Esophagus squamous epithelium (tissue), 4 donors: ENCODE data around the gene KMT2C.
"Not testable (repeated sequence)": the region's sequence is repeated elsewhere in the genome, so short reads cannot be mapped to it uniquely, and the experiment has no call there.

Experiments
- POLR2A ChIP-seq, 4 donors: fragments of 450-650 bp; IDR thresholded peaks; one replicate each; pipeline ENCODE4 v1.6.1; 2017; ENCODE audit warnings: antibody characterized with exemption in 4 of 4, mild to moderate bottlenecking in 4 of 4, moderate library complexity in 3 of 4
- TF ChIP-seq, protein P1 (sequence below), 6 experiments: fragments of 450-650 bp in 4 of 6; fragments of 200-600 bp in 2 of 6; sonication (generic) in 2 of 6; IDR thresholded peaks; one replicate each; pipeline ENCODE4 v1.5.1; 2016 to 2019; ENCODE audit warnings: antibody characterized with exemption in 6 of 6, mild to moderate bottlenecking in 4 of 6, moderate library complexity in 4 of 6

- TF ChIP-seq, protein P1, sequence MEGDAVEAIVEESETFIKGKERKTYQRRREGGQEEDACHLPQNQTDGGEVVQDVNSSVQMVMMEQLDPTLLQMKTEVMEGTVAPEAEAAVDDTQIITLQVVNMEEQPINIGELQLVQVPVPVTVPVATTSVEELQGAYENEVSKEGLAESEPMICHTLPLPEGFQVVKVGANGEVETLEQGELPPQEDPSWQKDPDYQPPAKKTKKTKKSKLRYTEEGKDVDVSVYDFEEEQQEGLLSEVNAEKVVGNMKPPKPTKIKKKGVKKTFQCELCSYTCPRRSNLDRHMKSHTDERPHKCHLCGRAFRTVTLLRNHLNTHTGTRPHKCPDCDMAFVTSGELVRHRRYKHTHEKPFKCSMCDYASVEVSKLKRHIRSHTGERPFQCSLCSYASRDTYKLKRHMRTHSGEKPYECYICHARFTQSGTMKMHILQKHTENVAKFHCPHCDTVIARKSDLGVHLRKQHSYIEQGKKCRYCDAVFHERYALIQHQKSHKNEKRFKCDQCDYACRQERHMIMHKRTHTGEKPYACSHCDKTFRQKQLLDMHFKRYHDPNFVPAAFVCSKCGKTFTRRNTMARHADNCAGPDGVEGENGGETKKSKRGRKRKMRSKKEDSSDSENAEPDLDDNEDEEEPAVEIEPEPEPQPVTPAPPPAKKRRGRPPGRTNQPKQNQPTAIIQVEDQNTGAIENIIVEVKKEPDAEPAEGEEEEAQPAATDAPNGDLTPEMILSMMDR (IDR thresholded peaks at IDR 0.05): not testable (repeated sequence)
- TF ChIP-seq POLR2A (IDR thresholded peaks at IDR 0.05): not testable (repeated sequence)
Observed at GRCh38 chr7:152353281-152353680, 82.5 kb downstream of the KMT2C start.
